Neural cell (in vitro differentiated cells): ENCODE data around the gene TMEM207. TPM values are rescaled to one million over a fixed set of nuclear protein-coding genes. Genes with fewer than 3 reads are reported as not detected.

Experiments used
- H2AFZ ChIP-seq: fragments of 200-600, 300-800 bp; sonication (generic), shearing (Covaris generic); 2 replicates; pipeline ENCODE4 v1.6.0; 2014; ENCODE audit warnings: low read depth, mild to moderate bottlenecking, antibody characterized with exemption, low read length, moderate library complexity
- H3F3A ChIP-seq: fragments of 200-600 bp; shearing (Covaris generic); 2 replicates; pipeline ENCODE4 v1.6.1; 2016; ENCODE audit warnings: mild to moderate bottlenecking, moderate library complexity, mixed read lengths, antibody characterized with exemption, low read length; ENCODE audit not compliant: insufficient read depth, poor library complexity, severe bottlenecking
- H3K27ac ChIP-seq: fragments of 200-600, 300-800 bp; sonication (generic), shearing (Covaris generic); 2 replicates; pipeline ENCODE4 v1.5.1; 2014; ENCODE audit warnings: mild to moderate bottlenecking, low read length, moderate library complexity
- H3K27me3 ChIP-seq: fragments of 300-800, 200-600 bp; sonication (generic), shearing (Covaris generic); 2 replicates; pipeline ENCODE4 v1.6.0; 2014; ENCODE audit warnings: mild to moderate bottlenecking, low read depth, low read length, moderate library complexity; ENCODE audit not compliant: insufficient read depth
- H3K36me3 ChIP-seq: fragments of 300-800, 200-600 bp; sonication (generic), shearing (Covaris generic); 2 replicates; pipeline ENCODE4 v1.5.1; 2014; ENCODE audit warnings: mild to moderate bottlenecking, antibody characterized with exemption, low read length, moderate library complexity; ENCODE audit not compliant: insufficient read depth
- H3K4me2 ChIP-seq: fragments of 300-800, 200-600 bp; sonication (generic), shearing (Covaris generic); 2 replicates; pipeline ENCODE4 v1.6.0; 2014; ENCODE audit warnings: mild to moderate bottlenecking, low read length
- H3K4me3 ChIP-seq: fragments of 300-800, 200-600 bp; sonication (generic), shearing (Covaris generic); 2 replicates; pipeline ENCODE4 v1.5.1; 2014; ENCODE audit warnings: mild to moderate bottlenecking, low read length, moderate library complexity
- H3K79me2 ChIP-seq: fragments of 200-600 bp; shearing (Covaris generic); replicated peaks from 2 replicates; pipeline ENCODE4 v1.6.0; 2014; ENCODE audit warnings: mild to moderate bottlenecking, low read length, moderate library complexity; ENCODE audit not compliant: insufficient read depth
- H3K9ac ChIP-seq: fragments of 300-800, 200-600 bp; sonication (generic), shearing (Covaris generic); 2 replicates; pipeline ENCODE4 v1.6.1; 2016; ENCODE audit warnings: mild to moderate bottlenecking, low read length, mixed read lengths
- H3K9me2 ChIP-seq: fragments of 200-600 bp; shearing (Covaris generic); 2 replicates; pipeline ENCODE4 v1.6.1; 2016; ENCODE audit warnings: mild to moderate bottlenecking, low read length, mixed read lengths; ENCODE audit not compliant: insufficient read depth
- H3K9me3 ChIP-seq: fragments of 200-600, 300-800 bp; sonication (generic), shearing (Covaris generic); 2 replicates; pipeline ENCODE4 v1.6.1; 2016; ENCODE audit warnings: mild to moderate bottlenecking, mixed run types, low read length, moderate library complexity, mixed read lengths
- H4K20me1 ChIP-seq: fragments of 200-600 bp; shearing (Covaris generic); 2 replicates; pipeline ENCODE4 v1.6.1; 2016; ENCODE audit warnings: mild to moderate bottlenecking, mixed run types; ENCODE audit not compliant: insufficient read depth
- EP300 ChIP-seq: fragments of 450-650 bp; conservative IDR thresholded peaks from 2 replicates; pipeline ENCODE4 v1.6.1; 2014; ENCODE audit warnings: antibody characterized with exemption, mild to moderate bottlenecking, moderate library complexity; ENCODE audit not compliant: poor library complexity, severe bottlenecking
- EZH2 ChIP-seq: fragments of 200-600, 300-800 bp; shearing (Covaris generic), sonication (generic); IDR thresholded peaks from 2 replicates; pipeline ENCODE4 v1.6.1; 2014; ENCODE audit warnings: antibody characterized with exemption, low read length, borderline replicate concordance, mild to moderate bottlenecking; ENCODE audit not compliant: insufficient read depth, poor library complexity, severe bottlenecking
- MXI1 ChIP-seq: fragments of 450-650 bp; conservative IDR thresholded peaks from 2 replicates; pipeline ENCODE4 v1.6.1; 2014; ENCODE audit warnings: antibody characterized with exemption, mild to moderate bottlenecking; ENCODE audit not compliant: poor library complexity, severe bottlenecking
- POLR2AphosphoS5 ChIP-seq: IDR thresholded peaks from 2 replicates; pipeline ENCODE4 v1.6.1; 2012
- RAD21 ChIP-seq: fragments of 450-650 bp; conservative IDR thresholded peaks from 2 replicates; pipeline ENCODE4 v1.6.1; 2014; ENCODE audit warnings: antibody characterized with exemption, mild to moderate bottlenecking, moderate library complexity
- SMC3 ChIP-seq: fragments of 450-650 bp; conservative IDR thresholded peaks from 2 replicates; pipeline ENCODE4 v1.6.1; 2014; ENCODE audit warnings: antibody characterized with exemption, mild to moderate bottlenecking, moderate library complexity; ENCODE audit not compliant: poor library complexity
- TAF1 ChIP-seq: IDR thresholded peaks from 2 replicates; pipeline ENCODE4 v1.6.1; 2012; ENCODE audit warnings: low read depth
- polyA plus RNA-seq: library from polyadenylated mRNA; depleted of rRNA; stranded (reverse); fragments of >200 nt; gene quantifications from 2 replicates; pipeline ENCODE4 v1.2.3, GENCODE V29; 2014
- TF ChIP-seq, protein P1 (sequence below): fragments of 450-650 bp; IDR thresholded peaks from 2 replicates; pipeline ENCODE4 v1.5.1; 2014; ENCODE audit warnings: antibody characterized with exemption, mild to moderate bottlenecking, moderate library complexity; ENCODE audit not compliant: poor library complexity, severe bottlenecking
- TF ChIP-seq, protein P2 (sequence below): IDR thresholded peaks from 2 replicates; pipeline ENCODE4 v1.6.1; 2012; ENCODE audit warnings: borderline replicate concordance

The TMEM207 gene
- polyA plus RNA-seq, 1 donor from 2014 or later: 0.27 TPM

DNA sequence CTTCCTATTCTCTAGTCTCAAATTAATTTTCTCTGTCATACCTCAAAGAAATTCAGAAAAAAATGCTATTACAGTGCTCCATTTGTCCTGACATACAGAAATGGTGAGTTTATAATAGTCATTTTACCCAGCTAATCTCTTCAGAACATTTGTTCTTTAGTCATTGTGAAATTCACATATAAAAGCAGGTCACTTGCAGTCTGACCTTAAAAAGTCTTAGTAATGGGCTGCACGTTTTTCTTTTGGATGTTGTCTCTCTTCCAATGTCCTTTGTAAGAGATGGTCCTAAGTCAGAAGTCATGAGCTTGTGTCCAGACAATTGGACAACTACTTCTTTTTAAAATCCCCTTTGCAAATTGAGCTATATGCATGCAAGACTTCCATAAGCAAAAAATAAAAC is 47.2 kb upstream of the TMEM207 start:
- no peaks in the 10 kb centered on the region for H3K27me3 ChIP-seq
- H3K9ac ChIP-seq: peak overlapping the region; percentile 21
- no peaks in the 10 kb centered on the region for H3K9me3 ChIP-seq
- TF ChIP-seq, protein P1, sequence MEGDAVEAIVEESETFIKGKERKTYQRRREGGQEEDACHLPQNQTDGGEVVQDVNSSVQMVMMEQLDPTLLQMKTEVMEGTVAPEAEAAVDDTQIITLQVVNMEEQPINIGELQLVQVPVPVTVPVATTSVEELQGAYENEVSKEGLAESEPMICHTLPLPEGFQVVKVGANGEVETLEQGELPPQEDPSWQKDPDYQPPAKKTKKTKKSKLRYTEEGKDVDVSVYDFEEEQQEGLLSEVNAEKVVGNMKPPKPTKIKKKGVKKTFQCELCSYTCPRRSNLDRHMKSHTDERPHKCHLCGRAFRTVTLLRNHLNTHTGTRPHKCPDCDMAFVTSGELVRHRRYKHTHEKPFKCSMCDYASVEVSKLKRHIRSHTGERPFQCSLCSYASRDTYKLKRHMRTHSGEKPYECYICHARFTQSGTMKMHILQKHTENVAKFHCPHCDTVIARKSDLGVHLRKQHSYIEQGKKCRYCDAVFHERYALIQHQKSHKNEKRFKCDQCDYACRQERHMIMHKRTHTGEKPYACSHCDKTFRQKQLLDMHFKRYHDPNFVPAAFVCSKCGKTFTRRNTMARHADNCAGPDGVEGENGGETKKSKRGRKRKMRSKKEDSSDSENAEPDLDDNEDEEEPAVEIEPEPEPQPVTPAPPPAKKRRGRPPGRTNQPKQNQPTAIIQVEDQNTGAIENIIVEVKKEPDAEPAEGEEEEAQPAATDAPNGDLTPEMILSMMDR: no peak
- TF ChIP-seq EP300 (no peak), TAF1 (no peak), POLR2AphosphoS5 (no peak), EZH2 (no peak), RAD21 (no peak), MXI1 (no peak), SMC3 (no peak)
- TF ChIP-seq, protein P2, sequence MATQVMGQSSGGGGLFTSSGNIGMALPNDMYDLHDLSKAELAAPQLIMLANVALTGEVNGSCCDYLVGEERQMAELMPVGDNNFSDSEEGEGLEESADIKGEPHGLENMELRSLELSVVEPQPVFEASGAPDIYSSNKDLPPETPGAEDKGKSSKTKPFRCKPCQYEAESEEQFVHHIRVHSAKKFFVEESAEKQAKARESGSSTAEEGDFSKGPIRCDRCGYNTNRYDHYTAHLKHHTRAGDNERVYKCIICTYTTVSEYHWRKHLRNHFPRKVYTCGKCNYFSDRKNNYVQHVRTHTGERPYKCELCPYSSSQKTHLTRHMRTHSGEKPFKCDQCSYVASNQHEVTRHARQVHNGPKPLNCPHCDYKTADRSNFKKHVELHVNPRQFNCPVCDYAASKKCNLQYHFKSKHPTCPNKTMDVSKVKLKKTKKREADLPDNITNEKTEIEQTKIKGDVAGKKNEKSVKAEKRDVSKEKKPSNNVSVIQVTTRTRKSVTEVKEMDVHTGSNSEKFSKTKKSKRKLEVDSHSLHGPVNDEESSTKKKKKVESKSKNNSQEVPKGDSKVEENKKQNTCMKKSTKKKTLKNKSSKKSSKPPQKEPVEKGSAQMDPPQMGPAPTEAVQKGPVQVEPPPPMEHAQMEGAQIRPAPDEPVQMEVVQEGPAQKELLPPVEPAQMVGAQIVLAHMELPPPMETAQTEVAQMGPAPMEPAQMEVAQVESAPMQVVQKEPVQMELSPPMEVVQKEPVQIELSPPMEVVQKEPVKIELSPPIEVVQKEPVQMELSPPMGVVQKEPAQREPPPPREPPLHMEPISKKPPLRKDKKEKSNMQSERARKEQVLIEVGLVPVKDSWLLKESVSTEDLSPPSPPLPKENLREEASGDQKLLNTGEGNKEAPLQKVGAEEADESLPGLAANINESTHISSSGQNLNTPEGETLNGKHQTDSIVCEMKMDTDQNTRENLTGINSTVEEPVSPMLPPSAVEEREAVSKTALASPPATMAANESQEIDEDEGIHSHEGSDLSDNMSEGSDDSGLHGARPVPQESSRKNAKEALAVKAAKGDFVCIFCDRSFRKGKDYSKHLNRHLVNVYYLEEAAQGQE: no peak
- no peaks in the 10 kb centered on the region for H3K9me2 ChIP-seq
- H3K36me3 ChIP-seq: no peaks in the 10 kb centered on the region
- no peak overlapping the region for H2AFZ ChIP-seq
- no peaks in the 10 kb centered on the region for H4K20me1 ChIP-seq
- peak overlapping the region; percentile 25 for H3K4me3 ChIP-seq
- H3K4me2 ChIP-seq: peak overlapping the region; percentile 31
- no peaks in the 10 kb centered on the region for H3F3A ChIP-seq
- no peaks in the 10 kb centered on the region for H3K79me2 ChIP-seq
- H3K27ac ChIP-seq: peak overlapping the region; percentile 91

DNA sequence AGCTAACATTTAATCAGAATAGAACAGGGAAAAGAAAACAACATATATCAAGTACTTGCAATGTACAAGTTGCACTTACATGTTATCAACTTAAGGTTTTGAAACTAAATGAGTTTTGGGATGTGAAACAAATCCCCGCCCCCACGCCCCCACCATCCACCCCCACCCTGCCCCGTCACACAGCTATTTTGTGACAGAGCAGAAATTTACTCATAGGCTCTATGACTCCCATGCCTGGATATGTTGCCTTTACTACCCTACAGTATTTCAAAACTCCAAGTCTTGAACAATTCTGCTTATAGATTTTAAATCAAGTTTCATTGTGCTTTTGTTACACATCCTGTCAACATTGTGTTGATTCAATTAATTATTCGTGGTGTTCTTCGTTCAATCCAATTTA is 46.1 kb upstream of the TMEM207 start:
- H3K27ac ChIP-seq: peak overlapping the region; percentile 91
- no peaks in the 10 kb centered on the region for H4K20me1 ChIP-seq
- no peaks in the 10 kb centered on the region for H3K79me2 ChIP-seq
- no peaks in the 10 kb centered on the region for H3K9me2 ChIP-seq
- no peak for TF ChIP-seq POLR2AphosphoS5
- no peak for TF ChIP-seq TAF1
- no peak for TF ChIP-seq RAD21
- TF ChIP-seq EZH2: no peak
- TF ChIP-seq EP300: no peak
- TF ChIP-seq SMC3: no peak
- TF ChIP-seq, protein P1: no peak
- TF ChIP-seq, protein P2: no peak
- TF ChIP-seq MXI1: no peak
- H3K9ac ChIP-seq: no peak overlapping the region
- no peaks in the 10 kb centered on the region for H3K36me3 ChIP-seq
- no peak overlapping the region for H3K4me2 ChIP-seq
- no peak overlapping the region for H2AFZ ChIP-seq
- no peaks in the 10 kb centered on the region for H3K27me3 ChIP-seq
- no peaks in the 10 kb centered on the region for H3F3A ChIP-seq
- H3K4me3 ChIP-seq: no peak overlapping the region
- no peaks in the 10 kb centered on the region for H3K9me3 ChIP-seq
